Activated CD4-positive, alpha-beta T cell treated with anti-CD3 and anti-CD28 coated beads, Interleukin-10, Interleukin-2, amounts not matched to agents 100 ng/mL and 50 ng/mL, durations not matched to agents 16 hours and 8 hours (primary cell): ENCODE measurements around the gene ARID5B.

Experiments
- DNase-seq: peaks from one replicate; pipeline ENCODE4 v3.0.0-alpha.2; 2020

Gene ARID5B

GRCh38 chr10:62081341-62082270 is 180.1 kb downstream of the ARID5B start:
- no peak for DNase-seq

GRCh38 chr10:62082271-62082656 is 180.8 kb downstream of the ARID5B start:
- DNase-seq: no peak

- peak; percentile 87 for DNase-seq
These were observed 181.4 kb downstream of the ARID5B start for GRCh38 chr10:62082729-62083411.

GRCh38 chr10:62083412-62084267 is 182.1 kb downstream of the ARID5B start:
- DNase-seq: no peak

GRCh38 chr10:62084451-62084850 is 183.0 kb downstream of the ARID5B start:
- no peak for DNase-seq

GRCh38 chr10:62085404-62085803 is 183.9 kb downstream of the ARID5B start:
- peak; percentile 51 for DNase-seq

DNA sequence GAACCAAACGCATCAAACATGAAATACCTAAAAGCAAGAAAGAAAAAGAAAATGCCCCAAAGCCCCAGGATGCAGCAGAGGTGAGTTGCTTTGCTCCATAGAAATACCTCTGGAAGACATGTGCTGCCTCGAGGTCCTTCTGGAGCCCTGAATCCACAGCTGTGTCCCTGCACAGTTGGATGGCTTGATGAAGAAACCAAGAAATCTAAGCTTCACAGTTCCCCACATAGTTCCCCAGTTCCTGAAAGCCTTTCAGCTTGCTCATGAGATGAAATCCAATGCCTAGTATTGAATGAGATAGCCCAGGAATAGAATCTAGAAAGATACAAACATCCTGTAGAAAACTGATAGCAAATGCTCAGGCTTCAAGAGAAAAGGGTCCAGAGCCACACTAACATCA is 184.3 kb downstream of the ARID5B start:
- DNase-seq: no peak

GRCh38 chr10:62087329-62087728 is 185.8 kb downstream of the ARID5B start:
- no peak for DNase-seq

GRCh38 chr10:62088786-62089185 is 187.3 kb downstream of the ARID5B start:
- no peak for DNase-seq

- DNase-seq: no peak
These were observed 191.0 kb downstream of the ARID5B start for GRCh38 chr10:62092301-62093030.

GRCh38 chr10:62093863-62094291 is 192.4 kb downstream of the ARID5B start:
- no peak for DNase-seq

GRCh38 chr10:62095181-62096122 is 194.0 kb downstream of the ARID5B start:
- DNase-seq: no peak

DNA sequence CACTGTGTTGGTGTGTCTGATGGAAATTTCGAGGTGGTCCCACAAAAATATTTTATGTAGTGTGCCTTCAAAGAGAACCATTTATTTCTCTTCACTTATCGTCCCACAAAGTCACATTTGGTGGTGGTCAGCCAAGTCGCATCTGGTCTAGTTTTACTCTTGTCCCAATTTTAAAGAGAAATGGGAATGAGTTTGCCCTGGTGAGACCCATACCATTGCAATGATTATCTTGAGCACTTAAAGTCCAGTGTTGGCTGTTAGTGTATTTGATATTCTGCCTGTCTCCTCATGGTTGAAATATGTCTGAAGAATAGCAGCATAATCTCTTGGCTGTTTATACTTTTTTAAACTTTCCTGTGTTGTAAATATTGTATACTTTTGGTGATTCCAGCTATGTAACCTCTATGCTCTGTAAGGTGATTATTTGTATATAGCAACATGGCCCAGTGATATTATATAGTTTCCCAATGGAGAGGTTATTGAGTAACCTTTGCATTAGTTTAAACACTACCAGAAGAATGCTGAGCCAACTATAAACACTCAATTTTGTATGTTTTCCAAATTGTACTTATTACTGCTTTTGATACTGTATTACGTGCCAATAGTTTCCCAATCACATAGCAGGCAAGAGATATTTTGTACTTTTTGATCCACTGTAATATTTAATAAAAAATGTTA is 194.9 kb downstream of the ARID5B start:
- no peak for DNase-seq

DNA sequence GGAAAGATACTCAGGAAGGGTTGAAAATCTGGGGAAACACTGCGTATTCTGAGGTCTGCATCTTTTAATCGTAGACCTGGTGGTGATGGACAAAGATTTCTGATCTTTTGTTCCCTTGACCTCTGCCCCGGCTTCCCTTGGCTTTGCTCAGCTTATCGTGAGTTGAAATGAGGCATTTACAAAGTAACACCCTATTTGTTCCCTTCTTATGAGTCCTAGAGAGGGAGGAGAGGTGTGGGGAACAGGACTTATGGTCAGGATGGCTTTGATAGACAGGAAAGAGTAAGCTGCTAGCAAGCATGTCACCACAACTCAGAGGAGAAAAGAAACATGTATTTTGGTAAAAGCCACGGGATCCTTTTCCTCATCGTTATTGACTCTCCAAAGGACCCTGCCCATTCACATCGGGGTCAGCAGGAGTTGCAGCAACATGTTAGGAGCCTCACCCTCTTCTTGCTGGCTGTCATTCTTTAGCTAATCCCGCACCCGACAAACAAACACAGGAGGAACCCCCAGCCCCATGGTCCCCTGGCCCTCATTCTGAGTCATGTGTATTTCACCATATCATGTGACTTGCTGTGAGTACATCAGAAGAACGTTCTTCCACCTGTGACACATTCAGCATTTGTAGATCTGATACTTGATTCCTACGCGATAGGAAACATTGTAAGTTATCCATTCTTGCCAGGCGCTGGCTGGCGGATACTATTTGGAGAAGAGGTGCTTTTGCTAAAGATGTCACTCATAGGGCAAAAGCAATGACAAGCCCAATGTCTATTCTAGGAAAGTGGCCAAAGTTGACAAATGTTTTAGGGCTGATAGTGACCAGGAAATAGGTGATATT is 197.0 kb downstream of the ARID5B start:
- no peak for DNase-seq

GRCh38 chr10:62099299-62099698 is 197.8 kb downstream of the ARID5B start:
- DNase-seq: no peak

- no peak for DNase-seq
These were observed 202.4 kb downstream of the ARID5B start for GRCh38 chr10:62103857-62104256.

DNA sequence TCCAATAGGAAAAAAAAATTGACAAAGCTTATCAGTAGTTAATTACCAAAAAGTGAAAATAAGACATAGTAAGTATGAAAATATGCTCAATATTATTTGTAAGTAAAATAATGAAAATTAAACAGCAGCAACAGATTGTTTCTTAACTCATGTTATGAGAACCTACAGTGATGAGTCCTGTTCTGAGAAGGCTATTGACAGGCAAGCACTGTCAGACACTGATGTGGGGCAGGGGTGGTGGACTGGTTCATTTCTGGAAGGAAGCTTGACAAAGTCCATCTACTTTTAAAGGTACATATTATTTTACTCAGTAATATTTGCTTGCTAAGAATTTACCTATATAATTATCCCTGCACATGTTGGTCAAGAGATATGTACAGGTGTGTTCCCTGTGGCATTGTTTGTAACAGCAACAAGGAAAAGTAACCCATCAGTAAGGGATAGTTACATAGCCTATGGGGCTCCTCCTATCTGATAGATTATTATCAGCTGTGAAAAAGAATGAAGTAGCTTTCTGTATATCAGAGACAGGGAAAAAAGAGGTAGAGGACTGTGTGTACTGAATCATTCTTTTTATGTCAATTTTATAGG is 205.5 kb downstream of the ARID5B start:
- DNase-seq: no peak

GRCh38 chr10:62108759-62109586 is 207.5 kb downstream of the ARID5B start:
- no peak for DNase-seq
